WTC11 (cell line): Measurements from ENCODE around the gene LAMA3. TPM values are rescaled to one million over a fixed set of nuclear protein-coding genes. Genes with fewer than 3 reads are reported as not detected.

Source experiments
- ATAC-seq: fragments of 200-7000 bp; cut with Tn5 transposase; 2 replicates; pipeline ENCODE4 v1.10.0; 2021; ENCODE audit warnings: mild to moderate bottlenecking, moderate library complexity
- CTCF ChIA-PET: fragments of 300-600 bp; sonication (Branson Sonifier 250); formaldehyde crosslinking; loops from one replicate; lab custom pipeline; 2021; ENCODE audit warnings: antibody characterized with exemption; lab: Charles Lee
- POLR2A ChIA-PET: fragments of 350-600 bp; sonication (Branson Sonifier 250); formaldehyde crosslinking; loops from one replicate; lab custom pipeline; 2021; ENCODE audit warnings: antibody characterized with exemption; lab: Charles Lee
- DNase-seq: peaks from one replicate; pipeline ENCODE4 v3.0.0; 2021; ENCODE audit warnings: low spot score
- H3K27ac Mint-ChIP-seq: 2 replicates; pipeline ENCODE4 v1.8.0; 2021; ENCODE audit warnings: mixed read lengths
- H3K27me3 Mint-ChIP-seq: 2 replicates; pipeline ENCODE4 v1.8.0; 2021; ENCODE audit warnings: low read depth, mild to moderate bottlenecking, moderate library complexity, mixed read lengths
- H3K36me3 Mint-ChIP-seq: 2 replicates; pipeline ENCODE4 v1.8.0; 2021; ENCODE audit warnings: mixed read lengths
- H3K4me1 Mint-ChIP-seq: 2 replicates; pipeline ENCODE4 v1.8.0; 2022; ENCODE audit warnings: mixed read lengths
- H3K4me3 Mint-ChIP-seq: 2 replicates; pipeline ENCODE4 v1.8.0; 2021; ENCODE audit warnings: mild to moderate bottlenecking, moderate library complexity, mixed read lengths
- H3K9me3 Mint-ChIP-seq: 2 replicates; pipeline ENCODE4 v1.8.0; 2021; ENCODE audit warnings: mixed read lengths
- AR ChIP-seq: fragments of 250-450 bp; sonication (Bioruptor Pico); IDR thresholded peaks from 2 replicates; pipeline ENCODE4 v1.9.0; 2021; ENCODE audit warnings: mild to moderate bottlenecking
- ATF2 ChIP-seq: sonication (generic); formaldehyde crosslinking; IDR thresholded peaks from 2 replicates; pipeline ENCODE4 v1.8.1; 2022; ENCODE audit warnings: low read depth, missing genetic modification reagents, borderline replicate concordance
- ATF3 ChIP-seq: sonication (generic); formaldehyde crosslinking; conservative IDR thresholded peaks from 2 replicates; pipeline ENCODE4 v1.8.1; 2022; ENCODE audit warnings: mild to moderate bottlenecking, missing genetic modification reagents
- E2F5 ChIP-seq: sonication (generic); formaldehyde crosslinking; IDR thresholded peaks from 2 replicates; pipeline ENCODE4 v1.8.1; 2022; ENCODE audit warnings: mild to moderate bottlenecking, moderate library complexity, missing genetic modification reagents
- ERG ChIP-seq: fragments of 250-450 bp; sonication (Bioruptor Pico); IDR thresholded peaks from 2 replicates; pipeline ENCODE4 v1.8.0; 2021; ENCODE audit warnings: mild to moderate bottlenecking
- HMGA2 ChIP-seq: fragments of 250-450 bp; sonication (Bioruptor Pico); IDR thresholded peaks from 2 replicates; pipeline ENCODE4 v1.4.0; 2021; ENCODE audit warnings: mild to moderate bottlenecking, moderate library complexity
- MXD4 ChIP-seq: fragments of 250-450 bp; sonication (Bioruptor Pico); IDR thresholded peaks from 2 replicates; pipeline ENCODE4 v1.8.0; 2021; ENCODE audit warnings: mild to moderate bottlenecking, moderate library complexity, borderline replicate concordance
- MYBL2 ChIP-seq: sonication (generic); formaldehyde crosslinking; IDR thresholded peaks from 2 replicates; pipeline ENCODE4 v1.8.1; 2023; ENCODE audit warnings: mild to moderate bottlenecking, moderate library complexity, missing genetic modification reagents
- NFYB ChIP-seq: sonication (generic); formaldehyde crosslinking; conservative IDR thresholded peaks from 2 replicates; pipeline ENCODE4 v1.8.0; 2022; ENCODE audit warnings: low read depth, missing genetic modification reagents
- SP1 ChIP-seq: sonication (generic); formaldehyde crosslinking; conservative IDR thresholded peaks from 2 replicates; pipeline ENCODE4 v1.8.1; 2022; ENCODE audit warnings: missing genetic modification reagents
- TCF7 ChIP-seq: sonication (generic); formaldehyde crosslinking; IDR thresholded peaks from 2 replicates; pipeline ENCODE4 v1.8.0; 2022; ENCODE audit warnings: mild to moderate bottlenecking, low read depth, missing genetic modification reagents, moderate library complexity
- TP53 ChIP-seq: sonication (generic); formaldehyde crosslinking; IDR thresholded peaks from 2 replicates; pipeline ENCODE4 v1.8.1; 2023; ENCODE audit warnings: mild to moderate bottlenecking, missing genetic modification reagents
- ZNF121 ChIP-seq: sonication (generic); formaldehyde crosslinking; IDR thresholded peaks from 2 replicates; pipeline ENCODE4 v1.8.0; 2023; ENCODE audit warnings: missing genetic modification reagents
- ZNF219 ChIP-seq: sonication (generic); formaldehyde crosslinking; IDR thresholded peaks from 2 replicates; pipeline ENCODE4 v1.8.0; 2023; ENCODE audit warnings: missing genetic modification reagents, mild to moderate bottlenecking, borderline replicate concordance
- ZNF423 ChIP-seq: fragments of 250-450 bp; sonication (Bioruptor Pico); IDR thresholded peaks from 2 replicates; pipeline ENCODE4 v2.1.2; 2022; ENCODE audit warnings: mild to moderate bottlenecking, moderate library complexity
- ZNF425 ChIP-seq: fragments of 250-450 bp; sonication (Bioruptor Pico); conservative IDR thresholded peaks from 2 replicates; pipeline ENCODE4 v1.9.0; 2021; ENCODE audit warnings: mild to moderate bottlenecking
- ZNF532 ChIP-seq: fragments of 250-450 bp; sonication (Bioruptor Pico); IDR thresholded peaks from 2 replicates; pipeline ENCODE4 v1.9.0; 2021; ENCODE audit warnings: mild to moderate bottlenecking, borderline replicate concordance
- ZSCAN18 ChIP-seq: fragments of 250-450 bp; sonication (Bioruptor Pico); IDR thresholded peaks from 2 replicates; pipeline ENCODE4 v2.1.2; 2022; ENCODE audit warnings: mild to moderate bottlenecking, moderate library complexity
- total RNA-seq: library from RNA; stranded (reverse); gene quantifications from 3 replicates; pipeline ENCODE4 v1.2.3, GENCODE V29; 2021

LAMA3 gene
- total RNA-seq, 1 experiment from 2014 or later = 0.83 TPM

- CTCF ChIA-PET = no interaction called here
- no peaks in the 10 kb centered on the region for H3K27me3 Mint-ChIP-seq
- H3K4me3 Mint-ChIP-seq = no peak overlapping the region
- POLR2A ChIA-PET = no interaction called here
- no peak for TF ChIP-seq ATF3 (CRISPR knock-in tag)
- TF ChIP-seq E2F5 (CRISPR knock-in tag) = no peak
- TF ChIP-seq ZSCAN18 (CRISPR knock-in tag) = no peak
- no peak for TF ChIP-seq ZNF425 (CRISPR knock-in tag)
- no peak for TF ChIP-seq ERG (CRISPR knock-in tag)
- no peak for TF ChIP-seq MYBL2 (CRISPR knock-in tag)
- no peak for TF ChIP-seq ZNF423
- no peak for TF ChIP-seq TCF7 (CRISPR knock-in tag)
- TF ChIP-seq ZNF219 (CRISPR knock-in tag) = no peak
- TF ChIP-seq NFYB (CRISPR knock-in tag) = no peak
- TF ChIP-seq TP53 (CRISPR knock-in tag) = no peak
- TF ChIP-seq ATF2 (CRISPR knock-in tag) = no peak
- no peak for TF ChIP-seq AR (CRISPR knock-in tag)
- TF ChIP-seq MXD4 = no peak
- no peak for TF ChIP-seq HMGA2 (CRISPR knock-in tag)
- H3K4me1 Mint-ChIP-seq = peaks cover 7% of the 10 kb centered on the region
- H3K9me3 Mint-ChIP-seq = peaks cover 7% of the 10 kb centered on the region; the same call in 1 of the 2 replicates
- DNase-seq = no peak
- no peak overlapping the region for H3K27ac Mint-ChIP-seq
- no peak for ATAC-seq
- H3K36me3 Mint-ChIP-seq = no peaks in the 10 kb centered on the region
Measured at GRCh38 chr18:24002479-24002878, 313.2 kb downstream of the LAMA3 start.

GRCh38 chr18:24003288-24003687, 314.0 kb downstream of the LAMA3 start:
- ChIA-PET CTCF (no interaction called here), POLR2A (no interaction called here)
- Mint-ChIP-seq H3K36me3 (no peaks in the 10 kb centered on the region), H3K27ac (no peak overlapping the region), H3K9me3 (peaks cover 7% of the 10 kb centered on the region; the same call in 1 of the 2 replicates), H3K4me1 (peaks cover 7% of the 10 kb centered on the region), H3K4me3 (no peak overlapping the region), H3K27me3 (no peaks in the 10 kb centered on the region)
- DNase-seq (no peak), ATAC-seq (no peak)
- TF ChIP-seq SP1 (CRISPR knock-in tag) (no peak), ZNF121 (CRISPR knock-in tag) (no peak), ZNF532 (CRISPR knock-in tag) (no peak)
